HCT116 (cell line): ENCODE measurements around the gene RCOR3. TPM values are rescaled to one million over a fixed set of nuclear protein-coding genes. Genes with fewer than 3 reads are reported as not detected.

ENCODE experiments used
- ATAC-seq: fragments of 200-7000 bp; cut with Tn5 transposase; 2 replicates; pipeline ENCODE4 v1.9.1; 2020; ENCODE audit warnings: mild to moderate bottlenecking, moderate library complexity
- BruUV-seq: library from RNA; stranded (reverse); fragments of 400-500 nt; replicated peaks from 2 replicates; lab custom pipeline; 2021; lab: Mats Ljungman, UMichigan
- CTCF ChIA-PET: fragments of 300-600 bp; sonication (Branson Sonifier 250); formaldehyde crosslinking; loops from one replicate; lab custom pipeline; 2021; ENCODE audit warnings: antibody characterized with exemption; lab: Charles Lee
- POLR2A ChIA-PET: fragments of 300-600, 350-600 bp; sonication (Branson Sonifier 250); formaldehyde crosslinking; loops from one replicate; lab custom pipeline; 2021; ENCODE audit warnings: antibody characterized with exemption; lab: Charles Lee
- RAD21 ChIA-PET, 2 experiments: fragments of 300-600 bp; sonication (Branson Sonifier 250); formaldehyde crosslinking; loops; one replicate each; lab custom pipeline; 2023; ENCODE audit warnings: low total read pairs in 2 of 2; ENCODE audit not compliant: uncharacterized antibody in 2 of 2, unreplicated experiment in 2 of 2, low non-redundant PET in 1 of 2; lab: Charles Lee
- DNase-seq: peaks from one replicate; pipeline ENCODE4 v3.0.0-alpha.2; 2010; ENCODE audit warnings: low read depth, low spot score
- H2AFZ ChIP-seq: fragments of 200-600 bp; shearing (Covaris generic), sonication (generic); 2 replicates; pipeline ENCODE4 v1.6.1; 2017; ENCODE audit warnings: low read depth, mixed run types, mixed read lengths, antibody characterized with exemption, low read length; ENCODE audit not compliant: poor library complexity, severe bottlenecking
- H3K27ac ChIP-seq: 2 replicates; pipeline ENCODE4 v1.5.1; 2012; ENCODE audit warnings: low read depth, low read length
- H3K27me3 ChIP-seq: fragments of 200-600 bp; sonication (generic); 2 replicates; pipeline ENCODE4 v1.6.1; 2016; ENCODE audit warnings: mixed run types, low read length, mixed read lengths; ENCODE audit not compliant: insufficient read depth
- H3K36me3 ChIP-seq, 2 experiments: fragments of 200-500 bp in 1 of 2; fragments of 200-600 bp in 1 of 2; sonication (Bioruptor generic) in 1 of 2; sonication (generic) in 1 of 2; 2 replicates each; pipeline versions ENCODE4 v1.5.1 to v1.6.1; 2014 to 2016; ENCODE audit warnings: low read length in 2 of 2, inconsistent platforms in 1 of 2, mixed read lengths in 1 of 2, mixed run types in 1 of 2; ENCODE audit not compliant: insufficient read depth in 2 of 2, control insufficient read depth in 1 of 2
- H3K4me1 ChIP-seq, 2 experiments: fragments of 200-600 bp in 1 of 2; sonication (generic) in 1 of 2; 2 replicates each; pipeline versions ENCODE4 v1.5.1 to v1.6.1; 2012 to 2017; ENCODE audit warnings: low read length in 2 of 2, inconsistent platforms in 1 of 2, mild to moderate bottlenecking in 1 of 2, mixed read lengths in 1 of 2, mixed run types in 1 of 2, moderate library complexity in 1 of 2; ENCODE audit not compliant: insufficient read depth in 2 of 2, control insufficient read depth in 1 of 2
- H3K4me2 ChIP-seq: fragments of 200-600 bp; sonication (generic); 2 replicates; pipeline ENCODE4 v1.6.1; 2017; ENCODE audit warnings: mixed run types, low read length, mixed read lengths
- H3K4me3 ChIP-seq, 2 experiments: fragments of 200-600 bp in 1 of 2; sonication (generic) in 1 of 2; replicated peaks in 1 of 2; 2 replicates each; pipeline ENCODE4 v1.5.1; 2011 to 2016; ENCODE audit warnings: low read length in 2 of 2, control low read depth in 1 of 2, low read depth in 1 of 2, mild to moderate bottlenecking in 1 of 2, mixed read lengths in 1 of 2, mixed run types in 1 of 2
- H3K79me2 ChIP-seq: fragments of 200-600 bp; sonication (generic); 2 replicates; pipeline ENCODE4 v1.6.1; 2017; ENCODE audit warnings: mild to moderate bottlenecking, mixed run types, low read length, moderate library complexity, mixed read lengths; ENCODE audit not compliant: insufficient read depth
- H3K9ac ChIP-seq: fragments of 200-600 bp; sonication (generic); 2 replicates; pipeline ENCODE4 v1.6.1; 2016; ENCODE audit warnings: low read length, mixed read lengths
- H3K9me2 ChIP-seq: fragments of 200-600 bp; sonication (generic), shearing (Covaris generic); 2 replicates; pipeline ENCODE4 v1.6.1; 2017; ENCODE audit warnings: mixed run types, mild to moderate bottlenecking, moderate library complexity; ENCODE audit not compliant: insufficient read depth
- H3K9me3 ChIP-seq, 2 experiments: fragments of 200-500 bp in 1 of 2; fragments of 200-600 bp in 1 of 2; sonication (Bioruptor generic) in 1 of 2; sonication (generic) in 1 of 2; 2 replicates each; pipeline ENCODE4 v1.6.1; 2014 to 2017; ENCODE audit warnings: low read length in 2 of 2, mixed read lengths in 2 of 2, inconsistent platforms in 1 of 2, low read depth in 1 of 2, mild to moderate bottlenecking in 1 of 2, mixed run types in 1 of 2, moderate library complexity in 1 of 2; ENCODE audit not compliant: control insufficient read depth in 1 of 2, insufficient read depth in 1 of 2
- H4K20me1 ChIP-seq: fragments of 200-600 bp; sonication (generic), shearing (Covaris generic); 2 replicates; pipeline ENCODE4 v1.6.1; 2017; ENCODE audit warnings: mixed run types, mild to moderate bottlenecking, moderate library complexity; ENCODE audit not compliant: insufficient read depth
- CBX3 ChIP-seq: IDR thresholded peaks from 2 replicates; pipeline ENCODE4 v1.6.1; 2012; ENCODE audit warnings: low read depth
- CEBPB ChIP-seq: IDR thresholded peaks from 2 replicates; pipeline ENCODE4 v1.6.1; 2012; ENCODE audit warnings: low read depth
- EGR1 ChIP-seq: IDR thresholded peaks from 2 replicates; pipeline ENCODE4 v1.6.1; 2012; ENCODE audit warnings: low read depth
- ELF1 ChIP-seq: IDR thresholded peaks from 2 replicates; pipeline ENCODE4 v1.6.1; 2012; ENCODE audit warnings: low read depth, borderline replicate concordance
- EZH2 ChIP-seq: fragments of 200-600 bp; sonication (generic); IDR thresholded peaks from 2 replicates; pipeline ENCODE4 v1.6.1; 2017; ENCODE audit warnings: antibody characterized with exemption, mixed run types
- EZH2phosphoT487 ChIP-seq: fragments of 200-600 bp; IDR thresholded peaks from 2 replicates; pipeline ENCODE4 v1.6.1; 2018; ENCODE audit warnings: antibody characterized with exemption, borderline replicate concordance
- FOSL1 ChIP-seq: IDR thresholded peaks from 2 replicates; pipeline ENCODE4 v1.6.1; 2012; ENCODE audit warnings: low read depth
- JUND ChIP-seq: IDR thresholded peaks from 2 replicates; pipeline ENCODE4 v1.6.1; 2012
- POLR2A ChIP-seq: IDR thresholded peaks from 2 replicates; pipeline ENCODE4 v1.7.0; 2011; ENCODE audit warnings: borderline replicate concordance; ENCODE audit not compliant: insufficient read depth, insufficient read length; ENCODE audit errors: extremely low read depth
- POLR2AphosphoS5 ChIP-seq: IDR thresholded peaks from 2 replicates; pipeline ENCODE4 v1.6.1; 2011; ENCODE audit warnings: mild to moderate bottlenecking, low read depth, low read length, moderate library complexity
- RAD21 ChIP-seq: IDR thresholded peaks from 2 replicates; pipeline ENCODE4 v1.6.1; 2012; ENCODE audit warnings: low read depth, mild to moderate bottlenecking
- SIN3A ChIP-seq: IDR thresholded peaks from 2 replicates; pipeline ENCODE4 v1.6.1; 2012; ENCODE audit warnings: low read depth
- SP1 ChIP-seq: IDR thresholded peaks from 2 replicates; pipeline ENCODE4 v1.6.1; 2012; ENCODE audit warnings: low read depth
- SRF ChIP-seq: IDR thresholded peaks from 2 replicates; pipeline ENCODE4 v1.6.1; 2012; ENCODE audit warnings: low read depth
- TCF7L2 ChIP-seq: IDR thresholded peaks from 2 replicates; pipeline ENCODE4 v1.7.0; 2011; ENCODE audit warnings: borderline replicate concordance, inconsistent platforms; ENCODE audit not compliant: insufficient read depth, insufficient read length; ENCODE audit errors: extremely low read depth
- YY1 ChIP-seq: IDR thresholded peaks from 2 replicates; pipeline ENCODE4 v1.6.1; 2011; ENCODE audit warnings: low read length, low read depth, moderate library complexity, mild to moderate bottlenecking; ENCODE audit not compliant: insufficient replicate concordance; ENCODE audit errors: extremely low read depth
- ZBTB33 ChIP-seq: IDR thresholded peaks from 2 replicates; pipeline ENCODE4 v1.6.1; 2011; ENCODE audit warnings: mild to moderate bottlenecking, low read length, moderate library complexity; ENCODE audit not compliant: insufficient replicate concordance; ENCODE audit errors: extremely low read depth
- ZFX ChIP-seq: fragments of 450-650 bp; IDR thresholded peaks from 2 replicates; pipeline ENCODE4 v1.6.1; 2017
- intact Hi-C: fragments of 100-400 bp; cut with micrococcal nuclease; formaldehyde crosslinking; loops from 2 replicates; pipeline ENCODE4 v1.10.0; 2022
- total RNA-seq: library from RNA; stranded (reverse); gene quantifications from one replicate; pipeline ENCODE4 v1.2.1, GENCODE V29; 2021; ENCODE audit not compliant: unreplicated experiment
- TF ChIP-seq, protein P1 (sequence below): IDR thresholded peaks from 2 replicates; pipeline ENCODE4 v1.6.1; 2012
- TF ChIP-seq, protein P2 (sequence below): IDR thresholded peaks from 2 replicates; pipeline ENCODE4 v1.6.1; 2012

RCOR3 gene
- total RNA-seq, 1 experiment from 2014 or later = 25.7 TPM

DNA sequence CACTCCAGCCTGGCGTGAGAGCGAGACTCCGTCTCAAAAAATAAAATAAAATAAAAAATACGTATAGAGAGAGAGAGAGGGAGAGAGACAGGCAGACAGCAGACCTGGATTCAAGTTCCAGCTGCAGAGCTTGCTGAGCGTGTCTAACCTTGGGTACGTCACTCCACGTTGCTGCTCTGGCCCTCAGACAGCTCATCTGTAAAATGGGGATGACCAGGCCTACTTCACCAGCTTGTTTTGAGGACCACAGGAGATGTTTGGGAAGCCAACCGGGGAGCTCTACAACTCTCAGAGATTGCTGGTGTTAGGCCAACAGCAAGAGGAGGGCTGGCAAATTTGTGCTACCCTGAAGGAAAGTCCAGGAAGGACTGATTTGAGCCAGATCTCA, 67.0 kb downstream of the RCOR3 start (continued):
- no peak for TF ChIP-seq ZBTB33
- TF ChIP-seq, protein P1, sequence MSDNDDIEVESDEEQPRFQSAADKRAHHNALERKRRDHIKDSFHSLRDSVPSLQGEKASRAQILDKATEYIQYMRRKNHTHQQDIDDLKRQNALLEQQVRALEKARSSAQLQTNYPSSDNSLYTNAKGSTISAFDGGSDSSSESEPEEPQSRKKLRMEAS = no peak
- no peak for TF ChIP-seq EGR1
- TF ChIP-seq SIN3A = no peak
- TF ChIP-seq JUND = no peak
- no peak for TF ChIP-seq TCF7L2
- no peak for TF ChIP-seq CEBPB
- TF ChIP-seq, all 23 proteins: peak for 0

DNA sequence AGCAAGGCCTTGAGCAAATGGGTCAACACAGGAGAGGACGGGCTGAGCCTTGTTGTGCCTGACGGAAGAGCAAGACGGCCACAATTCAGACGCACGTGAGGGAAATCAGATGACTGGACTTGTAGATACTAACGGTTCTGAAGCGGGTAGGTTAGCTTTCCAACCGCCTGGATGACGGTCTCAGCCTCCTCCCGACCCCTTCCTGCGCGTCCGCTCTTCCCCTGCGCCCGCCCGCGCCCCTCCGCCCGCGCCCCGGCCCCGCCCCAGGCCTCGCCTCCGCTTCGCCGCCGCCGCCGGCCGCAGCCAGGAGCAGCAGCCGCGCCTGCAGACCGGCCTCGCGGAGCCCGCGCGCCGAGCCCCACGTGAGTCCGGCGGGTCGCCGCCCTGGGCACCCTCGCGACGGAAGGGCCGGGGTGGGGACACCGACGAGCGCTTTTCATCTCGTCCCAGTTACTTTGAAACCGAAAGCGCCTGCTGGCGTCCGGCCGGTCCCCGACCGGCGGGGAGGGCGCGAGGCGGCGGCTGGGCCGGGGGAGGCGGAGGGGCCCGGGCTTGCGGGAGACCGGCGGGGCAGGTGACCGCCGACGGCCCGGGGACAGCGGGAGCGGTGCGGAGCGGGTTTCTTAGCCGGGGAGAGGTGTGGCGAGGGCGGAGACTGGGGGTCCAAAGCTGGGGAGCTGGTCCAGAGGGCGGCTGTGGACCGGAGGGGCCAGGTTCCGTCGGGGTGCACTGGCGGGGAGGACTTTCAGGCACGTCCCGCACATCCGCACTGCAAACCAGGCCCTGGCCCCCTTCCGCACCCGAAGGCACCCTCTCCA, 67.6 kb downstream of the RCOR3 start, which contains the start of gene TRAF5:
TSS of gene TRAF5 (plus strand) at position 306 of the 818 bp plus-strand sequence. CDS start 26,407 bp downstream, outside the sequence.
- Histone ChIP-seq H3K9ac (peak within 1 kb of the TSS; percentile 64), H3K27me3 (no peaks in the 10 kb centered on the region), H3K4me2 (peak within 1 kb of the TSS; percentile 87), H3K4me1 (peaks cover 0 to 30% of the 10 kb centered on the region in 2 experiments; a peak in 3 of 4 replicates), H3K79me2 (no peaks in the 10 kb centered on the region), H3K9me2 (no peaks in the 10 kb centered on the region), H4K20me1 (no peaks in the 10 kb centered on the region), H3K27ac (no peak within 1 kb of the TSS; the same call in 1 of the 2 replicates), H3K4me3 (peak within 1 kb of the TSS; percentile 49 to 63), H3K36me3 (no peaks in the 10 kb centered on the region), H2AFZ (peak within 1 kb of the TSS; percentile 89), H3K9me3 (no peaks in the 10 kb centered on the region)
- no peak for DNase-seq
- intact Hi-C loops = loop anchor here (1.0 kb wide), 1 partner anchor 188 kb away; no protein-coding TSS in a partner anchor
- no TSS peak for BruUV-seq
- ChIA-PET CTCF (no interaction called here), RAD21 (no interaction called here), POLR2A (interaction anchor here (1.3 kb wide), 1 partner anchor 56 kb away, joined by 8 read pairs; no protein-coding TSS in a partner anchor)
- ATAC-seq = peak; percentile 71
- TF ChIP-seq POLR2AphosphoS5 (peak; percentile 36; the same call in 1 of the 2 replicates), EGR1 (no peak), EZH2 (no peak), TCF7L2 (no peak), CEBPB (no peak), JUND (no peak), EZH2phosphoT487 (no peak), SRF (no peak), RAD21 (no peak), POLR2A (no peak), ELF1 (no peak), SIN3A (no peak), ZBTB33 (no peak), FOSL1 (no peak), CBX3 (no peak), YY1 (no peak), ZFX (peak; percentile 79), SP1 (no peak)
- TF ChIP-seq, protein P1 = peak; percentile 58
- TF ChIP-seq, protein P2, sequence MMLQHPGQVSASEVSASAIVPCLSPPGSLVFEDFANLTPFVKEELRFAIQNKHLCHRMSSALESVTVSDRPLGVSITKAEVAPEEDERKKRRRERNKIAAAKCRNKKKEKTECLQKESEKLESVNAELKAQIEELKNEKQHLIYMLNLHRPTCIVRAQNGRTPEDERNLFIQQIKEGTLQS = no peak
